Measurements from ENCODE around the gene RGS2. TPM values are rescaled to one million over a fixed set of nuclear protein-coding genes. Genes with fewer than 3 reads are reported as not detected.

The RGS2 gene
- total and polyA plus RNA-seq, 2 experiments from 2014 or later: 0.43 to 2.2 TPM

DNA sequence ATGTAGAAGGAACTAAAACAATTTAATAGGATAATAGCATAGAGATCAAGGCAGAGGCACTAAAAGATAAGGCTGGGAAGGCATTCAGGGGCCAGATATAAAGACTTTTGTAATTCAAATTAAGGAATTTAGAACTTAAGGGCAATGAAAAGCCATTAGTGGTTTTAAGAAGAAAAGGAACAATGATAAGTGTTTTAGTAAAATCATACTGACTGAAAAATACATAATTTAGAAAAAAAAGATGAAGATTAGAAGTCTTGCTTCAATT, 14.1 kb upstream of the RGS2 start:
- H3K9ac ChIP-seq: no peak overlapping the region
- no peak overlapping the region for H3K4me2 ChIP-seq (ENCODE audit: unreplicated experiment)
- no peak overlapping the region for H3K4me3 ChIP-seq
- in situ Hi-C loops (cut with MboI): no loop called here
- no peak overlapping the region for H2AFZ ChIP-seq
- H4K20me1 ChIP-seq (ENCODE audit: insufficient read depth): no peaks in the 10 kb centered on the region
- no peak for DNase-seq
- no peaks in the 10 kb centered on the region for H3K9me2 ChIP-seq (ENCODE audit: insufficient read depth)
- H3K27ac ChIP-seq: no peak overlapping the region
- H3K4me1 ChIP-seq (ENCODE audit: insufficient read depth): peaks cover 9% of the 10 kb centered on the region; the same call in 1 of the 2 replicates
- H3K27me3 ChIP-seq (replicated peaks; ENCODE audit: insufficient read depth): no peaks in the 10 kb centered on the region
- no peaks in the 10 kb centered on the region for H3K79me2 ChIP-seq (ENCODE audit: insufficient read depth)
- H3K9me3 ChIP-seq (ENCODE audit: low read depth): no peaks in the 10 kb centered on the region
- peaks cover 5% of the 10 kb centered on the region; the same call in 1 of the 2 replicates for H3F3A ChIP-seq (ENCODE audit: insufficient read depth)
- no peak for TF ChIP-seq EZH2phosphoT487 (IDR thresholded peaks at IDR 0.05; ENCODE audit: insufficient read depth, low read depth)
- no peak for TF ChIP-seq EZH2 (IDR thresholded peaks at IDR 0.05; ENCODE audit: insufficient read depth, poor library complexity, severe bottlenecking)
- no peaks in the 10 kb centered on the region for H3K36me3 ChIP-seq (ENCODE audit: low read depth)

DNA sequence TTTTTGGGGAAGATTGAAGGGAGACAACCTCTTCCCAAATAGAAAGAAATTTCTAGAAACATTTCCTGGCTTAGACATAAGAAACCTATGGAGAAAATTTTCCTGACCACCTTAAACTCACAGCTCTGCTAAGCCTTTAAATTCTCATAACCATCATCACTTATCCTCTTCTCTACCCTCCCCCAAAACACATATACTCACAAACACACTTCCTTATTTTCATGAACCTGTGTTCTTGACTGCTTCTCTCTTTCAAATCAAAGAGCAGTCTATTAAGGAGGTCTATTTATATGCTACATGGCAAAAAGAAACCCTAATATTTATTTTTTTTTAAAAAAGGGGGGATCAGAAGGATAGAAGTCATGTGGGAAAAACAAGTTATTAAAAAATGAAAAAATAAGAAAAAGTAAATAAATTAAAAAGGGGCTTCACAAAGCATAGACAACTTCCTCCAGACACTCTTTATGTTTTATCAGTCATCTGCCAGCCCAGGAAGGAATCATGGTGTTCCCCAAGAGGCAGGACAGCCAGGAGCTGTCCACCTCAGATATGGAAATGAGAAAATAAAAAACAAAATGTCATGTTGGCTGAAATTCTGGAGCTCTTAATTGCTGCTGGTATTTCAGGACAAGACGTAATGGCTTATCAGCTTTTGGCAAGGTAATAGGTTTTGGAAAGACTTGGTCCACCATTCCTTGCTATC, 12.8 kb upstream of the RGS2 start:
- no peak overlapping the region for H3K9ac ChIP-seq
- no peaks in the 10 kb centered on the region for H3K27me3 ChIP-seq (replicated peaks; ENCODE audit: insufficient read depth)
- in situ Hi-C loops (cut with MboI): no loop called here
- DNase-seq: no peak
- H3K4me2 ChIP-seq (ENCODE audit: unreplicated experiment): no peak overlapping the region
- H3K36me3 ChIP-seq (ENCODE audit: low read depth): no peaks in the 10 kb centered on the region
- H3K9me3 ChIP-seq (ENCODE audit: low read depth): no peaks in the 10 kb centered on the region
- peaks cover 8% of the 10 kb centered on the region; the same call in 1 of the 2 replicates for H3F3A ChIP-seq (ENCODE audit: insufficient read depth)
- no peaks in the 10 kb centered on the region for H3K79me2 ChIP-seq (ENCODE audit: insufficient read depth)
- no peak overlapping the region for H3K4me3 ChIP-seq
- no peak overlapping the region for H2AFZ ChIP-seq
- WGBS, 2 experiments (ENCODE audit: low coverage in 1 of 2, low lambda C conversion rate in 2 of 2, missing lambda C conversion rate in 2 of 2): 86 to 92% methylated on average over 1 of the region's 1 CpG
- no peaks in the 10 kb centered on the region for H4K20me1 ChIP-seq (ENCODE audit: insufficient read depth)
- H3K9me2 ChIP-seq (ENCODE audit: insufficient read depth): no peaks in the 10 kb centered on the region
- no peak overlapping the region for H3K27ac ChIP-seq
- peaks cover 9% of the 10 kb centered on the region for H3K4me1 ChIP-seq (ENCODE audit: insufficient read depth)
- TF ChIP-seq EZH2 (IDR thresholded peaks at IDR 0.05; ENCODE audit: insufficient read depth, poor library complexity, severe bottlenecking): no peak
- TF ChIP-seq EZH2phosphoT487 (IDR thresholded peaks at IDR 0.05; ENCODE audit: insufficient read depth, low read depth): no peak

DNA sequence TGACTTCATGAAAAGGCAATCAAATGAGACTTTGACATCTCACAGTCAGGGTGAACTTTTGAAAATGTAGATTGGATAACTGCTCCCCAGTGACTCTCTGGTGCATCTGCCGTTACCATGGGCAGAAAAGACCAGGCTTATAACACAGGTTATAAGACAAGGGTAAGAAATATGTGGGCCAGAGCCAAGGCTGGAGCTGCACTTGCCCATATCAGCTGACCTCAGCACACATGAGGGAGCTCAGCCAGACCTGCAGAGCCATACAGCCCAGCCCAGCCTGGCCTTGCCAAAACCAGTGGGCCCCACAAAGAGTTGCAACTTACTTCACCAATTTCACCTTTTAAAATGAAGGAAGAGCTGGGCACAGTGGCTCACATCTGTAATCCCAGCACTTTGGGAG, 11.7 kb upstream of the RGS2 start:
- Histone ChIP-seq H3K9ac (no peak overlapping the region), H3K4me1 (ENCODE audit: insufficient read depth) (peaks cover 12% of the 10 kb centered on the region), H3K79me2 (ENCODE audit: insufficient read depth) (no peaks in the 10 kb centered on the region), H3K36me3 (ENCODE audit: low read depth) (no peaks in the 10 kb centered on the region), H4K20me1 (ENCODE audit: insufficient read depth) (no peaks in the 10 kb centered on the region), H3F3A (ENCODE audit: insufficient read depth) (peaks cover 15% of the 10 kb centered on the region; the same call in 1 of the 2 replicates), H3K4me3 (no peak overlapping the region), H3K9me2 (ENCODE audit: insufficient read depth) (no peaks in the 10 kb centered on the region), H3K27ac (no peak overlapping the region), H3K4me2 (ENCODE audit: unreplicated experiment) (no peak overlapping the region), H2AFZ (no peak overlapping the region), H3K27me3 (replicated peaks; ENCODE audit: insufficient read depth) (no peaks in the 10 kb centered on the region), H3K9me3 (ENCODE audit: low read depth) (no peaks in the 10 kb centered on the region)
- no peak for DNase-seq
- in situ Hi-C loops (cut with MboI): no loop called here
- 32 to 44% methylated on average over 1 of the region's 1 CpG for WGBS, 2 experiments (ENCODE audit: low coverage in 1 of 2, low lambda C conversion rate in 2 of 2, missing lambda C conversion rate in 2 of 2)
- TF ChIP-seq EZH2phosphoT487 (IDR thresholded peaks at IDR 0.05; ENCODE audit: insufficient read depth, low read depth): no peak

- WGBS, 2 experiments (ENCODE audit: low coverage in 1 of 2, low lambda C conversion rate in 2 of 2, missing lambda C conversion rate in 2 of 2): 83 to 92% methylated on average over 7 of the region's 7 CpGs
- H3K9me3 ChIP-seq (ENCODE audit: low read depth): no peaks in the 10 kb centered on the region
- H3K4me2 ChIP-seq (ENCODE audit: unreplicated experiment): no peak overlapping the region
- no peak overlapping the region for H2AFZ ChIP-seq
- no peak overlapping the region for H3K27ac ChIP-seq
- no peaks in the 10 kb centered on the region for H4K20me1 ChIP-seq (ENCODE audit: insufficient read depth)
- H3K79me2 ChIP-seq (ENCODE audit: insufficient read depth): no peaks in the 10 kb centered on the region
- no peak overlapping the region for H3K4me3 ChIP-seq
- H3K9ac ChIP-seq: no peak overlapping the region
- H3F3A ChIP-seq (ENCODE audit: insufficient read depth): peaks cover 15% of the 10 kb centered on the region; the same call in 1 of the 2 replicates
- DNase-seq: no peak
- H3K36me3 ChIP-seq (ENCODE audit: low read depth): no peaks in the 10 kb centered on the region
- H3K4me1 ChIP-seq (ENCODE audit: insufficient read depth): peaks cover 12% of the 10 kb centered on the region
- H3K9me2 ChIP-seq (ENCODE audit: insufficient read depth): no peaks in the 10 kb centered on the region
- in situ Hi-C loops (cut with MboI): no loop called here
- no peak for TF ChIP-seq EZH2phosphoT487 (IDR thresholded peaks at IDR 0.05; ENCODE audit: insufficient read depth, low read depth)
- no peak for TF ChIP-seq EZH2 (IDR thresholded peaks at IDR 0.05; ENCODE audit: insufficient read depth, poor library complexity, severe bottlenecking)
- no peaks in the 10 kb centered on the region for H3K27me3 ChIP-seq (replicated peaks; ENCODE audit: insufficient read depth)
These were observed 10.9 kb upstream of the RGS2 start for GRCh38 chr1:192797891-192798290.

GRCh38 chr1:192801451-192801850, 7.4 kb upstream of the RGS2 start:
- WGBS, 2 experiments (ENCODE audit: low coverage in 1 of 2, low lambda C conversion rate in 2 of 2, missing lambda C conversion rate in 2 of 2): 72 to 83% methylated on average over 2 of the region's 2 CpGs
- H2AFZ ChIP-seq: no peak overlapping the region

More at GRCh38 chr1:192801451-192801850, 7.4 kb upstream of the RGS2 start:
- no peaks in the 10 kb centered on the region for H3K36me3 ChIP-seq (ENCODE audit: low read depth)
- H3K4me1 ChIP-seq (ENCODE audit: insufficient read depth): peaks cover 6% of the 10 kb centered on the region; the same call in 1 of the 2 replicates
- H3K4me2 ChIP-seq (ENCODE audit: unreplicated experiment): no peak overlapping the region
- H4K20me1 ChIP-seq (ENCODE audit: insufficient read depth): no peaks in the 10 kb centered on the region
- H3K79me2 ChIP-seq (ENCODE audit: insufficient read depth): no peaks in the 10 kb centered on the region
- H3K9me2 ChIP-seq (ENCODE audit: insufficient read depth): no peaks in the 10 kb centered on the region
- H3K9ac ChIP-seq: no peak overlapping the region
- H3K9me3 ChIP-seq (ENCODE audit: low read depth): no peaks in the 10 kb centered on the region
- H3K27me3 ChIP-seq (replicated peaks; ENCODE audit: insufficient read depth): no peaks in the 10 kb centered on the region
- no peak overlapping the region for H3K27ac ChIP-seq
- peaks cover 10% of the 10 kb centered on the region; the same call in 1 of the 2 replicates for H3F3A ChIP-seq (ENCODE audit: insufficient read depth)
- in situ Hi-C loops (cut with MboI): loop anchor here (25.0 kb wide), 1 partner anchor 211 kb away; no protein-coding TSS in a partner anchor
- DNase-seq: peak; percentile 43
- TF ChIP-seq EZH2 (IDR thresholded peaks at IDR 0.05; ENCODE audit: insufficient read depth, poor library complexity, severe bottlenecking) (no peak), EZH2phosphoT487 (IDR thresholded peaks at IDR 0.05; ENCODE audit: insufficient read depth, low read depth) (no peak)
- no peak overlapping the region for H3K4me3 ChIP-seq

Data from GM23248 (cell line).